ENCODE data around the gene ASCC1.
"Not testable (repeated sequence)": the region's sequence is repeated elsewhere in the genome, so short reads cannot be mapped to it uniquely, and the experiment has no call there.

ASCC1 gene

DNA sequence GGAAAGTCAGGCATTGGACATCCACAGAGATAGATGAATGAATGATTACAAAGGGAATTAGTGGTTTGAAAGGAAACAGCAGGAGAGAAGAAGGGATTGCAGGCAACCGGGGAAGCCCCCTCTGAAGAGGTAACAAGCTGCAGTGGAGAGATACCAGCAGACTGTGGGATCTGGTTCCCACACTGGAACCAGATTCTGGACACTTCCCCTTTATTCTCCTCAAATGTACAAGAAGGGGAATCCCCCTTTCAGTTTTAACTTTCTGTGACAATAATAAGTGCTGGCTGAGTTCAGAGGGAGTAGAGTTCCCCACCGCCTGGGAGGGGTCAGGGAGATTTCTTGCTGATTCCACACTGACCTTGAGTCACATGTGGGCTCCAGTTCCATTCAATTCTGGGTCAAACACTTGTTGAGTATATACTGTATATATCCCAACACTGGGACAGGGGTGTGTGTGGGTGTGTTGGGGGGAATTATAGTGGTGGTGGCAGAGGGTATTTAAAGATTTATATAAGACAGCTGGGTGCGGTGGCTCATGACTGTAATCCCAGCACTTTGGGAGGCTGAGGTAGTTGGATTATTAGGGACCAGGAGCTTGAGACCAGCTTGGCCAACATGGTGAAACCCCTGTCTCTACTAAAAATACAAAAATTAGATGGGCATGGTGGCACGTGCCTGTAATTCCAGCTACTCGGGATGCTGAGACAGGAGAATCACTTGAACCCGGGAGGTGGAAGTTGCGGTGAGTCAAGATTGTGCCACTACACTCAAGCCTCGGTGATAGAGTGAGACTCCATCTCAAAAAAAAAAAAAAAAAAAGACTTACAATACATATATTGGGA lies 41.2 kb upstream of the ASCC1 start:
- Histone ChIP-seq H3K9ac (ENCODE audit: low read depth, low read length) (no peak overlapping the region), H3K36me3 (ENCODE audit: control insufficient read depth, insufficient read depth, low read length) (no peaks in the 10 kb centered on the region), H3K27me3 (ENCODE audit: control insufficient read depth, insufficient read depth, low read length) (no peaks in the 10 kb centered on the region), H3K9me3 (ENCODE audit: control insufficient read depth, insufficient read depth, low read length) (no peaks in the 10 kb centered on the region), H3K4me3 (ENCODE audit: low read depth, low read length) (no peak overlapping the region), H3K4me1 (ENCODE audit: control insufficient read depth, insufficient read depth, low read length) (peaks cover 30% of the 10 kb centered on the region)

DNA sequence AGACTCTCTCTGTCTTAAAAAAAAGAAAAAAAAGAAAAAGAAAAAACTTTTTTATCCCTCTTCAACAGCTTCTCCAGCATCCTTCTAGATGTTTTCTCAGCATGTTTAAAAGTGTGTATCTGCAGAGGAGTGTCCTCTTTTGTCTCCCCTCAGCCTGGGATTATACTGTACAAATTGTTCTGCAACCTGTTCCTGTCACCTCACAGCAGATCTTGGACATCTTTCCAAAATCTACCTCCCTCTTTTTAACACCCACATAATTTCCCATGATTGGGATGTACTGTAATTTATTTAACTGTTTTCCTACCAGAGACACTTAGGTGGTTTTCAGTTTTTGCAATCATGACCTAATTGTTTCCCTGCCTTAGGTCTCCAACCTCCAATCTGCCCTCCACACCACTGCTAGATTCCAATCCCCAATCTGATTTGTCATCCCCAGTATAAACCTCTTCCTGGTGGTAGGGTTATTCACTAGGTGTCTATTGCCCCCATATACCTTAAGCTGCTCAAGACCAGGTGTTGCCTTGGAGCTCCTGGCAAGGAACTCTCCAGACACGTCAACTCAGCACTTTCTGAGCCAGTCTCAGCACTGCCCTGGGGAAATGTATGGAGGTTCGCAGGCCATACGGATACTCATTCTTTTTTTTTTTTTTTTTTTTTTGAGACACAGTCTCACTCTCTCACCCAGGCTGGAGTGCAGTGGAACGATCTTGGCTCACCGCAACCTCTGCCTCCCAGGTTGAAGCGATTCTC lies 40.1 kb upstream of the ASCC1 start:
- no peak overlapping the region for H3K9ac ChIP-seq (ENCODE audit: low read depth, low read length)

DNA sequence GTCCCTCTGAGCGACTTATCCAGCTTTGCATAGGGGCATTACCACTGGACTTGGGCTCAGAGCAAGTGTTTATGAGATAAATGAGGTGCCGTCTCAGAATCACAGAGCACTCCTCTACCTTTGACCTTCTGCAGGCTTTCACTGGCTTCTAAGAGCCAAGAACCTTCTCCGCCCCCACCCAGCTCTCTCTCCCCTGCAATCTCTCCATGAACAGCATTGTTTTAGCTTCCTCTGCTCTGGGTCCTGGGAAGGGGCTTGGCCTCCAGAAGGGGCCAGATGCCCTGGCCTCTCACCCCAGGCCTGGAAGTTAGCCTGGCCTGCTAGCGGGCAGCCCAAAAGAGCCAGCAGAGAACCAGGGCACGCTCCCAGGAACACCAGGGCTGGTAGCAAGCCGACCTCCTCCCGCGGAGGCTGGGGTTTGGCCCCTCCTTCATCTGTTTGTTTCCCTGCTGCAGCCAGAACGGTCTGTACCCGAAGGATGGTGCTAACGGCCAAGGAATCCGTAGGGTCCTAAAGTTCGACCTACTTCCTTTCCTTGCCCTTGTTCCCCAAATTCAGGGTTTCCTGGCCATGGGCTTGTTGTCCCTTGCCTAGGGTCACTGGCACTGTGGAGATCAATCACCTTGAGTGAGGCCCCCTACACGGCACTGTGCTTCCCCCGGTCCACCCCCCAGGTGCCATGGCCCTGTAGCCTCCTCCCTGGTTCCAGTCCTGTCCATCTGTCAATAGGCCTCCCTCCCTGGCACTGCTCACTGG lies 38.9 kb upstream of the ASCC1 start:
- H3K9me3 ChIP-seq (ENCODE audit: control insufficient read depth, insufficient read depth, low read length) = no peaks in the 10 kb centered on the region
- H3K36me3 ChIP-seq (ENCODE audit: control insufficient read depth, insufficient read depth, low read length) = no peaks in the 10 kb centered on the region
- H3K4me1 ChIP-seq (ENCODE audit: control insufficient read depth, insufficient read depth, low read length) = peaks cover 20% of the 10 kb centered on the region
- peak overlapping the region; percentile 0 for H3K4me3 ChIP-seq (ENCODE audit: low read depth, low read length)
- H3K27me3 ChIP-seq (ENCODE audit: control insufficient read depth, insufficient read depth, low read length) = no peaks in the 10 kb centered on the region
- H3K9ac ChIP-seq (ENCODE audit: low read depth, low read length) = no peak overlapping the region

More for the DNA sequence above, 40.1 kb upstream of the ASCC1 start:
- Histone ChIP-seq H3K36me3 (ENCODE audit: control insufficient read depth, insufficient read depth, low read length) (no peaks in the 10 kb centered on the region), H3K9me3 (ENCODE audit: control insufficient read depth, insufficient read depth, low read length) (no peaks in the 10 kb centered on the region), H3K4me1 (ENCODE audit: control insufficient read depth, insufficient read depth, low read length) (peaks cover 26% of the 10 kb centered on the region), H3K4me3 (ENCODE audit: low read depth, low read length) (no peak overlapping the region), H3K27me3 (ENCODE audit: control insufficient read depth, insufficient read depth, low read length) (no peaks in the 10 kb centered on the region)

DNA sequence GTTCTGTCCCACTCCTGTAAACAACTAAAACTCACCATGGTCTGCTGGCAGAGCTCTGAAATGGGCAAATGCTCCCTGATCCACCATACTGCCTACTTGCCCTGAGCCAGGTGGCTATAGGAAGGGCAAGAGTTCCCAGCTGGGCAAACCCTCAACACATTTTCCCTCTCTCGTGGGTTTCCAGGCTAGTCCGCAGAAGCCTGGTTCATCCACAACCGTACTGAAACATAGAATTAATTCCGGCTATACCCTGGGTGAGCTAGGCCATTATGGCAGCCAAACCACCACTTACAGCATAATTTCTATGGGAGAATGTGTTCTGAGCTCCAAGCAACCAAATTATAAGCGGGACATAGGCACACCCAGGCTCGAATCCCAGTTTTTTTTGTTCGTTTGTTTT lies 37.5 kb upstream of the ASCC1 start:
- no peak overlapping the region for H3K4me3 ChIP-seq (ENCODE audit: low read depth, low read length)
- H3K27me3 ChIP-seq (ENCODE audit: control insufficient read depth, insufficient read depth, low read length) = no peaks in the 10 kb centered on the region
- no peak overlapping the region for H3K9ac ChIP-seq (ENCODE audit: low read depth, low read length)
- H3K36me3 ChIP-seq (ENCODE audit: control insufficient read depth, insufficient read depth, low read length) = no peaks in the 10 kb centered on the region
- H3K9me3 ChIP-seq (ENCODE audit: control insufficient read depth, insufficient read depth, low read length) = no peaks in the 10 kb centered on the region
- H3K4me1 ChIP-seq (ENCODE audit: control insufficient read depth, insufficient read depth, low read length) = peaks cover 15% of the 10 kb centered on the region

DNA sequence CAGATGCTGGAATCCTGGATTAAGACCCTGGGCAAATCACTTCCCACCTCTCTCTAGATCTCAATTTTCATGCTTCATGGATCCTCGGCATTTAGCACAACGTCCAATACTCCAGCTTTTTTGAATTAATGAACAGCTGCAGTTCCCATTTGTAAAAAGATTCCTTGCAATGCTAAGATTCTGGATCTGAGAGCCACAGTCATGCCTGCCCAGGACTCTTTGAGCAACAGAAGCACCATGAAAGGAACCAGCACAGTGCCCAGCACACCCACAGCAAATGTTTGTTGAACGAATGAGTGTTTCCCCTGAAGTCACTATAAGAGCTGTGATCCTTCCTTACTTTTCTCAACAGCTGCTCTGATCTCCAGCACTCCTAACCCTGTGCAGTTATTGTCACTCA lies 36.9 kb upstream of the ASCC1 start:
- Histone ChIP-seq H3K27me3 (ENCODE audit: control insufficient read depth, insufficient read depth, low read length) (no peaks in the 10 kb centered on the region), H3K36me3 (ENCODE audit: control insufficient read depth, insufficient read depth, low read length) (no peaks in the 10 kb centered on the region), H3K9ac (ENCODE audit: low read depth, low read length) (no peak overlapping the region), H3K4me3 (ENCODE audit: low read depth, low read length) (no peak overlapping the region), H3K4me1 (ENCODE audit: control insufficient read depth, insufficient read depth, low read length) (peaks cover 19% of the 10 kb centered on the region), H3K9me3 (ENCODE audit: control insufficient read depth, insufficient read depth, low read length) (no peaks in the 10 kb centered on the region)

DNA sequence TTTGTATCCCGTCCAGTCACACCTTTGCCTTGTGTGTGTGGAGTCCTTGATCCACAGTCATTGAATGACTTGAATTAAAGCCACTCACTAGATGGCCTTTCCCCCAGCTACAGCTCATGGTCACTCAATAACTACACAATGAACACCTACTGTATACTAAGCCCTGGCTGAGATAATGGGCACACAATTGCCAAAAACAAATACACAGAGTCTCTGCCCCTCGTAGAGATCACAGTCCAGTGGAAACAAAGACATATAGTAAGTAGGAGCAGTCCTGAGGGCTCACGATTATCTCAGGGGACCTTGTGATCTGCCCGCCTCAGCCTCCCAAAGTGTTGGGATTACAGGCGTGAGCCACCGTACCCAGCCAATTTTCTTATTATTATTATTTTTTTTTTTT lies 35.6 kb upstream of the ASCC1 start:
- H3K27me3 ChIP-seq (ENCODE audit: control insufficient read depth, insufficient read depth, low read length) = no peaks in the 10 kb centered on the region
- no peak overlapping the region for H3K9ac ChIP-seq (ENCODE audit: low read depth, low read length)
- no peak overlapping the region for H3K4me3 ChIP-seq (ENCODE audit: low read depth, low read length)
- no peaks in the 10 kb centered on the region for H3K9me3 ChIP-seq (ENCODE audit: control insufficient read depth, insufficient read depth, low read length)
- no peaks in the 10 kb centered on the region for H3K36me3 ChIP-seq (ENCODE audit: control insufficient read depth, insufficient read depth, low read length)
- peaks cover 18% of the 10 kb centered on the region for H3K4me1 ChIP-seq (ENCODE audit: control insufficient read depth, insufficient read depth, low read length)

DNA sequence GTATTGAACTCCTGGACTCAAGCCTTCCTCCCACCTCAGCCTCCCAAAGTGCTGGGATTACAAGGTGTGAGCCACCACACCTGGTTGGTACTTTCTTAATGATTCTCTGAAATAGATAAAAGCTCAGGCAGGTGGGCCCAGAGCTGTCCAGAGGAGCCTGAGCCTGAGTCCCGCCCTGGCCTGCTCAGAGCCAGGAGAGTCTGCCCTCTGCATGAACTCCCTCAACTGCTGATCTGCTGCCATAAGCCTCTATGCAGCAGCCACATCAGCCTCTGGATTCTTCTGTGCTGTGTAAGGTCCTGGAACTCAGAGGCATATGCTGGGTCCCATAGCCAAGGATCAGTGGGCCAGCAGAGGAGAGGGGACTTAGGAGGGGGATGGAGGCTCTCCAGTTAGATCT lies 34.6 kb upstream of the ASCC1 start:
- Histone ChIP-seq H3K9me3 (ENCODE audit: control insufficient read depth, insufficient read depth, low read length) (no peaks in the 10 kb centered on the region), H3K36me3 (ENCODE audit: control insufficient read depth, insufficient read depth, low read length) (no peaks in the 10 kb centered on the region), H3K4me3 (ENCODE audit: low read depth, low read length) (no peak overlapping the region), H3K9ac (ENCODE audit: low read depth, low read length) (no peak overlapping the region), H3K27me3 (ENCODE audit: control insufficient read depth, insufficient read depth, low read length) (no peaks in the 10 kb centered on the region), H3K4me1 (ENCODE audit: control insufficient read depth, insufficient read depth, low read length) (peaks cover 18% of the 10 kb centered on the region)

DNA sequence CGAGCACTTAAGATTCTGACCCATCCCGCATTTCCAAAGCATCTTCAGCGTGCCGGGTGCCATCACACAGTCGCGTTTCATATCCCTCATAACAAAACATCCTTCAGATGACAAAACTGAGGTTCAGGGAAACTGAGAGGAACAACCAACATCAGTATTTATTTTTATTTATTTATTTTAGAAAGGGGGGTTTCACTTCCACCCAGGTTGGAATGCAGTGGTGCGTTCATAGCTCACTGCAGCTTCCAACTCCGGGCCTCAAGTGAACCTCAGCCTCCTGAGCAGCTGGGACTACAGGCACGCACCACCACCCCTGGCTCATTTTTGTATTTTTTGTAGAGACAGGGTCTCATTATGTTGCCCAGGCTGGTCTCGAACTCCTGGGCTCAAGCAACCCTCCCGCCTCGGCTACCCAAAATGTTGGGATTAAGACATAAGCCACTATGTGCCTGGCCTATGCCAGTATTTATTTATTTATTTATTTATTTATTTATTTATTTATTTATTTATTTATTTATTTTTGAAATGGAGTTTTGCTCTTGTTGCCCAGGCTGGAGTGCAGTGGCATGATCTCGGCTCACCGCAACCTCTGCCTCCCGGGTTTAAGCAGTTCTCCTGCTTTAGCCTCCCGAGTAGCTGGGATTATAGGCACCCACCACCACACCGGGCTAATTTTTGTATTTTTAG lies 33.2 kb upstream of the ASCC1 start:
- H3K4me1 ChIP-seq (ENCODE audit: control insufficient read depth, insufficient read depth, low read length) = peaks cover 11% of the 10 kb centered on the region
- H3K27me3 ChIP-seq (ENCODE audit: control insufficient read depth, insufficient read depth, low read length); H3K9me3 ChIP-seq (ENCODE audit: control insufficient read depth, insufficient read depth, low read length); H3K36me3 ChIP-seq (ENCODE audit: control insufficient read depth, insufficient read depth, low read length); H3K9ac ChIP-seq (ENCODE audit: low read depth, low read length); H3K4me3 ChIP-seq (ENCODE audit: low read depth, low read length): not testable (repeated sequence)

DNA sequence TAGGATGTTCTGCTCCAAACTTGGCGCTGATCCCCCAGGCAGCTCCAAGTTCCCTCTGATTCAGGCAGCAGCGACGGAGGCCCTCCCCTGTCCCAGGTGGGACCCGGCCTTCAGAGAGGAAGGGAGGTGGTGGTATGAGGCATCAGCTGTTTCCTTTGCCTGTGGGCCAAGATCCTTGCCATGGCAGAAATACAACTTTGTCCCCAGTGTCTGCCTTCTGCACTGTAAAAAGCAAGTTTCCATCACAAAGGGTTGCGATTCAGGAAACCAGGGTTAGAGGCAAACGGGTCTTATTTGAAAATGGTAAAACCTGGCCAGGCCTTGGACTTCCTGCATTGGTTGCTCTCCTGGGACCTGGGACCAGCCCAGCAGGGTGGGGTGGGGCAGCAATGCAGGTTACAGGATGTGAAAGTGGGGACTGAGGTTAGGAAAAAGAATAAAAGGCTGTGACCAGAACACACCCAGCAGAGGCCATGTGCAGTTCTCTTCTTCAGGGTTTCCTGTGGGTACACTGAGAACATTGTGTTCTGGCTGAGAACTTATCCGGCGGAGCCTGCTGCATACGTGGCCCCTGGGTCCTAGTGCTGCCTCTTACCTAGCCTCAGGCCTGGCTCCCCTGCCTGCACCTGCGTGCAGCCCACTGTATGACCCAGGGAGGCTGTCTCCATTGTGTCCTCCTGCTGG lies 32.5 kb upstream of the ASCC1 start:
- Histone ChIP-seq H3K9ac (ENCODE audit: low read depth, low read length) (no peak overlapping the region), H3K9me3 (ENCODE audit: control insufficient read depth, insufficient read depth, low read length) (no peaks in the 10 kb centered on the region), H3K4me3 (ENCODE audit: low read depth, low read length) (no peak overlapping the region), H3K4me1 (ENCODE audit: control insufficient read depth, insufficient read depth, low read length) (peaks cover 10% of the 10 kb centered on the region), H3K27me3 (ENCODE audit: control insufficient read depth, insufficient read depth, low read length) (no peaks in the 10 kb centered on the region), H3K36me3 (ENCODE audit: control insufficient read depth, insufficient read depth, low read length) (no peaks in the 10 kb centered on the region)

DNA sequence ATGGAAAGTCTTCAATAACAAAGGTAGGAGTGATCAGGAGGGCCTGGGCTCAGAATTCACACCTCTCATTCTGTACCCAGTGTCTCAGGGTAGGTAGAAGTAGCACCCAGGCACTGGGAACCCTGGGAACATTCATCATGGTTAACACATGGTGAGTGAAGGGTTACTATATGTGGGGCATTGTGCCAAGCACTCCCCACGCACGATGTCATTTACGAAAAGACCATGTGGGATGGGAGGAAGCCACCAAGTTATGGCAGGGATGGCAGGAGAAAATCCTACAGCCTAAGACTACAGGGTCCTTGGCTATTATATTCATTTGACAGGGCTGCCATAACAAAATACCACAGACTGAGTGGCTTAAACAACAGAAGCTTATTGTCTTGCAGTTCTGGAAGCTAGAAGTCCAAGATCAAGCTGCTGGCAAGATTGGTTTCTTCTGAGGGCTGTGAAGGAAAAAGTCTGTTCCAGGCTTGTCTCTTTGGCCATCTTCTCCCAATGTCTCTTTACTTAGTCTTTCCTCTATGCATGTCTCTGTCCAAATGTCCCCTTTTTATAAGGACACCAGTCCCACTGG lies 30.0 kb upstream of the ASCC1 start:
- Histone ChIP-seq H3K4me3 (ENCODE audit: low read depth, low read length) (no peak overlapping the region), H3K9me3 (ENCODE audit: control insufficient read depth, insufficient read depth, low read length) (no peaks in the 10 kb centered on the region), H3K4me1 (ENCODE audit: control insufficient read depth, insufficient read depth, low read length) (peaks cover 10% of the 10 kb centered on the region), H3K27me3 (ENCODE audit: control insufficient read depth, insufficient read depth, low read length) (no peaks in the 10 kb centered on the region), H3K9ac (ENCODE audit: low read depth, low read length) (no peak overlapping the region), H3K36me3 (ENCODE audit: control insufficient read depth, insufficient read depth, low read length) (no peaks in the 10 kb centered on the region)

Data from iPS-15b (cell line).